ENCODE data around the gene MGAT2. TPM values are rescaled to one million over a fixed set of nuclear protein-coding genes. Genes with fewer than 3 reads are reported as not detected.
A peak's percentile ranks its signal among the peaks of the same experiment; 100 is the strongest.

The MGAT2 gene
- total and polyA plus RNA-seq, 9 of the 15 experiments (the other 6 are each of a cell fraction or from before 2014, with no cell fraction given): 0.03 to 33.3 (median 24.6) TPM; not detected in 1

- TF ChIP-seq TEAD1 (CRISPR knock-in tag; IDR thresholded peaks at IDR 0.05) (no peak), ZNF140 (CRISPR knock-in tag; IDR thresholded peaks at IDR 0.05) (no peak), ZKSCAN1 (IDR thresholded peaks at IDR 0.05; ENCODE audit: low read depth, low read length) (no peak), THRB (CRISPR knock-in tag; conservative IDR thresholded peaks at IDR 0.05) (no peak), U2AF1 (optimal IDR thresholded peaks at IDR 0.05; ENCODE audit: low read depth, low read length) (no peak), ZBTB8A (IDR thresholded peaks at IDR 0.05; ENCODE audit: partially characterized antibody) (no peak), ATF1 (CRISPR knock-in tag; IDR thresholded peaks at IDR 0.05) (peak; percentile 66), ATF1 (tag; IDR thresholded peaks at IDR 0.05) (peak; percentile 99), TBP (optimal IDR thresholded peaks at IDR 0.05; ENCODE audit: low read depth, low read length) (peak; percentile 94), UBTF (IDR thresholded peaks at IDR 0.05; ENCODE audit: borderline replicate concordance in 1 of 2, low read depth in 2 of 2, low read length in 2 of 2) (no peak), MAFG (tag; conservative IDR thresholded peaks at IDR 0.05) (no peak), MXD1 (CRISPR knock-in tag; IDR thresholded peaks at IDR 0.05; ENCODE audit: borderline replicate concordance, poor library complexity, severe bottlenecking) (peak; percentile 24), CBX5 (IDR thresholded peaks at IDR 0.05; ENCODE audit: borderline replicate concordance, low read depth) (no peak), ZNF143 (CRISPR knock-in tag; IDR thresholded peaks at IDR 0.05) (peak; percentile 73), SNIP1 (IDR thresholded peaks at IDR 0.05; ENCODE audit: low read depth) (no peak), KDM1A (IDR thresholded peaks at IDR 0.05) (no peak), LEF1 (IDR thresholded peaks at IDR 0.05) (no peak), RFX7 (CRISPR knock-in tag; IDR thresholded peaks at IDR 0.05) (no peak)
- TF ChIP-seq, protein P1, sequence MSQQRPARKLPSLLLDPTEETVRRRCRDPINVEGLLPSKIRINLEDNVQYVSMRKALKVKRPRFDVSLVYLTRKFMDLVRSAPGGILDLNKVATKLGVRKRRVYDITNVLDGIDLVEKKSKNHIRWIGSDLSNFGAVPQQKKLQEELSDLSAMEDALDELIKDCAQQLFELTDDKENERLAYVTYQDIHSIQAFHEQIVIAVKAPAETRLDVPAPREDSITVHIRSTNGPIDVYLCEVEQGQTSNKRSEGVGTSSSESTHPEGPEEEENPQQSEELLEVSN (IDR thresholded peaks at IDR 0.05; ENCODE audit: borderline replicate concordance in 1 of 2, extremely low read depth in 1 of 2, insufficient read depth in 1 of 2, insufficient read length in 1 of 2, low read depth in 1 of 2, low read length in 1 of 2, poor library complexity in 1 of 2, severe bottlenecking in 1 of 2): no peak
- TF ChIP-seq, protein P2, sequence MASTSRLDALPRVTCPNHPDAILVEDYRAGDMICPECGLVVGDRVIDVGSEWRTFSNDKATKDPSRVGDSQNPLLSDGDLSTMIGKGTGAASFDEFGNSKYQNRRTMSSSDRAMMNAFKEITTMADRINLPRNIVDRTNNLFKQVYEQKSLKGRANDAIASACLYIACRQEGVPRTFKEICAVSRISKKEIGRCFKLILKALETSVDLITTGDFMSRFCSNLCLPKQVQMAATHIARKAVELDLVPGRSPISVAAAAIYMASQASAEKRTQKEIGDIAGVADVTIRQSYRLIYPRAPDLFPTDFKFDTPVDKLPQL (IDR thresholded peaks at IDR 0.05; ENCODE audit: extremely low read depth, insufficient read length): no peak
Measured at GRCh38 chr14:49585803-49586672, 34.6 kb upstream of the MGAT2 start, which contains the start of gene RPS29 (continued).

All from K562 (cell line).